ENCODE measurements around the gene VTI1A. TPM values are rescaled to one million over a fixed set of nuclear protein-coding genes. Genes with fewer than 3 reads are reported as not detected.

VTI1A gene
- total and polyA plus RNA-seq, 12 donors: 5.2 to 64.1 (median 22.0) TPM

GRCh38 chr10:112841549-112841948 lies 394.5 kb downstream of the VTI1A start:
- 92 to 94% (median 94%) methylated on average over 6 to 7 of the region's 7 CpGs for WGBS, 4 donors
- intact Hi-C loops (cut with DNase I): no loop called here

DNA sequence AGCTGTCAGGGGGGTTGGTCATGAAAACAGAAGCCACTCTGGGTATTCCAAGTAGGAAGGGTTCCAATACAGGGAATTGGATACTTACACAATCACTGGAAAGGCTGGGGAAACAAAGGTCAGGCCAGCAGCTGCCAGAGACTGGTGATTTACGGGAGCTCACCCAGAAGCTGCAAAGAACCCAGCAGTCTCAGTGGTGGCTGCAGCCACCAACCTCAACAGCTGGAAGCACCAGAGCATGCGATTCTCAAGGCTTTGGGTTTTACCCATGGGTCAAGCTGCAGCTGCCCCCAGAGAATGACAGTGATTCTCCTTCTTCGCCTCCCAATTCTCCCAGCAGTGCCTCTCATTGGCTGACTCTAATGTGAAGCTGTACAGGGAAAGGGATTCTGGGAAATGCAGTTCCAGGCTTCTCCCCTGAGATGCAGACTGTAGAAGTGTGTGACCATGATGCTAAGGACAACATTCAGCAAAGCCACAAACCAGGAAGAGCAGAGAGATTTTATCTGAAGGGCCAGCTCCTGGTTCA lies 395.9 kb downstream of the VTI1A start:
- 20 to 76% (median 69%) methylated on average over 1 to 3 of the region's 3 CpGs for WGBS, 4 donors

More at GRCh38 chr10:112841549-112841948, 394.5 kb downstream of the VTI1A start:
- TF ChIP-seq, protein P1, sequence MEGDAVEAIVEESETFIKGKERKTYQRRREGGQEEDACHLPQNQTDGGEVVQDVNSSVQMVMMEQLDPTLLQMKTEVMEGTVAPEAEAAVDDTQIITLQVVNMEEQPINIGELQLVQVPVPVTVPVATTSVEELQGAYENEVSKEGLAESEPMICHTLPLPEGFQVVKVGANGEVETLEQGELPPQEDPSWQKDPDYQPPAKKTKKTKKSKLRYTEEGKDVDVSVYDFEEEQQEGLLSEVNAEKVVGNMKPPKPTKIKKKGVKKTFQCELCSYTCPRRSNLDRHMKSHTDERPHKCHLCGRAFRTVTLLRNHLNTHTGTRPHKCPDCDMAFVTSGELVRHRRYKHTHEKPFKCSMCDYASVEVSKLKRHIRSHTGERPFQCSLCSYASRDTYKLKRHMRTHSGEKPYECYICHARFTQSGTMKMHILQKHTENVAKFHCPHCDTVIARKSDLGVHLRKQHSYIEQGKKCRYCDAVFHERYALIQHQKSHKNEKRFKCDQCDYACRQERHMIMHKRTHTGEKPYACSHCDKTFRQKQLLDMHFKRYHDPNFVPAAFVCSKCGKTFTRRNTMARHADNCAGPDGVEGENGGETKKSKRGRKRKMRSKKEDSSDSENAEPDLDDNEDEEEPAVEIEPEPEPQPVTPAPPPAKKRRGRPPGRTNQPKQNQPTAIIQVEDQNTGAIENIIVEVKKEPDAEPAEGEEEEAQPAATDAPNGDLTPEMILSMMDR (IDR thresholded peaks at IDR 0.05): no peak
- no peak for TF ChIP-seq POLR2A (IDR thresholded peaks at IDR 0.05)
- no peak for DNase-seq
- H3K27me3 ChIP-seq: no peaks in the 10 kb centered on the region
- H3K9me3 ChIP-seq (replicated peaks in 1 of 3): no peaks in the 10 kb centered on the region
- H3K4me1 ChIP-seq (replicated peaks in 1 of 2): peaks cover 0 to 9% of the 10 kb centered on the region in 2 donors
- no peak overlapping the region for H3K4me3 ChIP-seq
- no peaks in the 10 kb centered on the region for H3K36me3 ChIP-seq (replicated peaks in 1 of 2)
- no peak overlapping the region for H3K27ac ChIP-seq

GRCh38 chr10:112843623-112844022 lies 396.6 kb downstream of the VTI1A start:
- no peak overlapping the region for H3K4me3 ChIP-seq
- intact Hi-C loops (cut with DNase I): no loop called here
- 42 to 58% (median 44%) methylated on average over 3 of the region's 3 CpGs for WGBS, 4 donors
- DNase-seq: no peak
- H3K27ac ChIP-seq: no peak overlapping the region
- TF ChIP-seq, protein P1 (IDR thresholded peaks at IDR 0.05): no peak
- no peak for TF ChIP-seq POLR2A (IDR thresholded peaks at IDR 0.05)
- no peaks in the 10 kb centered on the region for H3K36me3 ChIP-seq (replicated peaks in 1 of 2)
- peaks cover 0 to 9% of the 10 kb centered on the region in 2 donors for H3K4me1 ChIP-seq (replicated peaks in 1 of 2)
- H3K9me3 ChIP-seq (replicated peaks in 1 of 3): no peaks in the 10 kb centered on the region
- no peaks in the 10 kb centered on the region for H3K27me3 ChIP-seq

More for the DNA sequence above, 395.9 kb downstream of the VTI1A start:
- H3K36me3 ChIP-seq (replicated peaks in 1 of 2): no peaks in the 10 kb centered on the region
- intact Hi-C loops (cut with DNase I): no loop called here
- H3K27ac ChIP-seq: no peak overlapping the region
- no peaks in the 10 kb centered on the region for H3K27me3 ChIP-seq
- no peak overlapping the region for H3K4me3 ChIP-seq
- H3K4me1 ChIP-seq (replicated peaks in 1 of 2): peaks cover 0 to 9% of the 10 kb centered on the region in 2 donors
- peak in 5 of 7 donors; percentile 31 to 73 (median 45) for DNase-seq
- TF ChIP-seq, protein P1 (IDR thresholded peaks at IDR 0.05): no peak
- no peak for TF ChIP-seq POLR2A (IDR thresholded peaks at IDR 0.05)
- no peaks in the 10 kb centered on the region for H3K9me3 ChIP-seq (replicated peaks in 1 of 3)

DNA sequence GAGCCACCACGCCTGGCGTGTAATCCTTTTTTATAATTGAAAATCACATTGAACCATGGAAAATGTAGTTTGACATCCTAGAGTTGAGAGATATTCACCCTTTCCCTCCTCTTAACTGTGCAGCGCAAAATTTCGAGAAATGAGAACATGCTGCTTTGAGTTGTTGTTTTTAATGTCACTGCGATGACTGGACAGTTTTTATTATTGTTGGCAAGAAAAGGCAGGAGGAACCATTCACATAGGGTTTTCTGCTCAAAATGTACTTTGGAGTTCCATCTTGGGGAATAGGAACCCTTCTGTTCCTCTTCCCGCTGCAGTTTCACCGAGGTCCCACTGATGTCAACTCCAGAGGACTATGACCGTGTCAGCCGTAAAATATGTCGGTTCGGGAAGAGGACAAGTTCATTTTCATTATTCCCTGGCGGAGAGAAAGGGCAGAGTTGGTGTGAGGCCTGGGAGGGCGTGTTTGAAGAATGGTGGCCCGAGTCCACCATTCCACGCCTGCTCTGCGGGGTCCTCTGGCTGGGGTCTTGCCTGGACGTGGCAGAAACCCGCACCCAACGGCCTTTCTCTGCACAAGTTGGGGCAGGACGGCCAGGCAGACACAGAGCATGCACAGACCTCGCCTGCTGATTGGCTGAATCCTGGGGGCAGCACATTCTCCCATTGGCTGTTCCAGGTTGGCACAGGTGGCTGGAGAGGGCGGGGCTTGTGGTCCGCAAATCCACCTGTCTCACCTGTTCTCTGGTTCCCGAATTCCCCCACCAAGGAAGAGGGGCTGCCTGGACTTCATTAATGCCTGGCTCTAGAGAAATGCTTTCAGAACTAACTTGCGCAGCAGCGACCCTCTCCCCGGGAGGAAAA lies 397.9 kb downstream of the VTI1A start:
- H3K4me1 ChIP-seq (replicated peaks in 1 of 2): peaks cover 0 to 9% of the 10 kb centered on the region in 2 donors
- intact Hi-C loops (cut with DNase I): no loop called here
- 84 to 92% (median 86%) methylated on average over 20 to 27 of the region's 27 CpGs for WGBS, 4 donors
- peak overlapping the region in 1 of 5 donors; percentile 63 for H3K27ac ChIP-seq
- TF ChIP-seq, protein P1 (IDR thresholded peaks at IDR 0.05): no peak
- no peak for TF ChIP-seq POLR2A (IDR thresholded peaks at IDR 0.05)
- DNase-seq: no peak
- no peaks in the 10 kb centered on the region for H3K9me3 ChIP-seq (replicated peaks in 1 of 3)
- H3K27me3 ChIP-seq: no peaks in the 10 kb centered on the region
- H3K4me3 ChIP-seq: no peak overlapping the region
- no peaks in the 10 kb centered on the region for H3K36me3 ChIP-seq (replicated peaks in 1 of 2)

Data from adrenal gland (tissue), 12 donors.